ENCODE measurements around the gene FRMD3.

The FRMD3 gene

DNA sequence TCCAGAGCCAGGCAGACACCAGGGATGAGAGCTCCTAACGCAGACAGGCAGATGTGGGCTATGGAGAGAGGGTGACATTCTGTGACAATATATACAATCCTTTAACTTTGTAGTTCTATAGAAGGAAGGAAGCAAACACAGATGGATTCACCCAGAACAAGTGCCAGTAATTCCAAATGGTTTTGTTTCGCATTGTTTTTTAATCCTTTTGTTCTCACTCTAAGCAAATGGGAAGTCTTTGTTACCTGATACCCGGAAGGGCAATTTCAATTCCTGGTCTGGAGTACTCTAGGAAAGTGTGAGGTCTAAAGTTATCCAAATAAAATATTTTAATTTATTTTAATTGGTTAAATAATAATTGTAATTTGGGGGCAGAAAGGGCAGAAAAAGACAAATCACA, 2.5 kb downstream of the FRMD3 start:
- H3K4me3 ChIP-seq (ENCODE audit: low read depth, low read length): no peak overlapping the region
- TF ChIP-seq, protein P1, sequence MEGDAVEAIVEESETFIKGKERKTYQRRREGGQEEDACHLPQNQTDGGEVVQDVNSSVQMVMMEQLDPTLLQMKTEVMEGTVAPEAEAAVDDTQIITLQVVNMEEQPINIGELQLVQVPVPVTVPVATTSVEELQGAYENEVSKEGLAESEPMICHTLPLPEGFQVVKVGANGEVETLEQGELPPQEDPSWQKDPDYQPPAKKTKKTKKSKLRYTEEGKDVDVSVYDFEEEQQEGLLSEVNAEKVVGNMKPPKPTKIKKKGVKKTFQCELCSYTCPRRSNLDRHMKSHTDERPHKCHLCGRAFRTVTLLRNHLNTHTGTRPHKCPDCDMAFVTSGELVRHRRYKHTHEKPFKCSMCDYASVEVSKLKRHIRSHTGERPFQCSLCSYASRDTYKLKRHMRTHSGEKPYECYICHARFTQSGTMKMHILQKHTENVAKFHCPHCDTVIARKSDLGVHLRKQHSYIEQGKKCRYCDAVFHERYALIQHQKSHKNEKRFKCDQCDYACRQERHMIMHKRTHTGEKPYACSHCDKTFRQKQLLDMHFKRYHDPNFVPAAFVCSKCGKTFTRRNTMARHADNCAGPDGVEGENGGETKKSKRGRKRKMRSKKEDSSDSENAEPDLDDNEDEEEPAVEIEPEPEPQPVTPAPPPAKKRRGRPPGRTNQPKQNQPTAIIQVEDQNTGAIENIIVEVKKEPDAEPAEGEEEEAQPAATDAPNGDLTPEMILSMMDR (IDR thresholded peaks at IDR 0.05; ENCODE audit: low read depth, low read length, missing control alignments): no peak
- in situ Hi-C loops (cut with HindIII; ENCODE audit: low sequenced_read_pairs): no loop called here
- DNase-seq (ENCODE audit: low read depth): no peak

DNA sequence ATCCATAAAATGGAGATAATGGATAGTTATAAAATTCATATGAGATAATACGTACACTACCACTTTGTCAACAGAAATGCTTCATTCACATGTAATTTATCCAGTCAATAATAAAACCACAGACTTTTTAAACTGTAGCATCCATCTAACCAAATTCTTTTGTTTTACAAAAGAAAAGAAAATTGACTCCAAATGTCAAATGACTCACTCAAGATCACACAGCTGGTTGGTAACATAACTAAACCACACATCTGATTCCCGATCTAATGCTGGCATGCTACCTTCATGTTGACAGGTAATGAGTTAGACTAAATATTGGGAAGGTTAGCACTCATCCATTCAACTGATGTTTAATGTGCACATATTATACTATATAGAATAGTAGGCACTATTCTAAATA, 4.9 kb downstream of the FRMD3 start:
- in situ Hi-C loops (cut with HindIII; ENCODE audit: low sequenced_read_pairs): no loop called here
- TF ChIP-seq, protein P1 (IDR thresholded peaks at IDR 0.05; ENCODE audit: low read depth, low read length, missing control alignments): no peak
- no peak overlapping the region for H3K4me3 ChIP-seq (ENCODE audit: low read depth, low read length)
- no peak for DNase-seq (ENCODE audit: low read depth)

DNA sequence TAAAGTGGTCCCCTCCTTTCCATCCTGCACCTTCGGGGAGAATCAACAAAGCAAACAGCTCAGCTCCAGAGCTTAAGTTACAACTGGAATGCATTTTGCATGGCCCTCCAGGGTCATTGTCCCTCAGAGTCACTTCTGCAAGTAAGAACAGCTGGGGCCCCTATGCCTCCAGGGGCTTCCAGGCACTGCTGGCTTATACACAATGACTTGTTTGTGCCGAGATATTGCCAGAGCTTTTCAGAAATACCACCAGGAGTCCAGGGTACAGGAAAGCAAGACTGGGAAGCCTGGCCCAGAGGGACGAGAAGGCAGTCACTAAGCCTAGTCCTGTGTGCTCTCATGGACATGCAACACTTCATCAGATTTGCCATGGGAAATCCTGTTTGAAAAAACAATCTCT, 11.3 kb downstream of the FRMD3 start:
- TF ChIP-seq, protein P1 (IDR thresholded peaks at IDR 0.05; ENCODE audit: low read depth, low read length, missing control alignments): no peak
- no peak for DNase-seq (ENCODE audit: low read depth)
- in situ Hi-C loops (cut with HindIII; ENCODE audit: low sequenced_read_pairs): no loop called here
- H3K4me3 ChIP-seq (ENCODE audit: low read depth, low read length): no peak overlapping the region

DNA sequence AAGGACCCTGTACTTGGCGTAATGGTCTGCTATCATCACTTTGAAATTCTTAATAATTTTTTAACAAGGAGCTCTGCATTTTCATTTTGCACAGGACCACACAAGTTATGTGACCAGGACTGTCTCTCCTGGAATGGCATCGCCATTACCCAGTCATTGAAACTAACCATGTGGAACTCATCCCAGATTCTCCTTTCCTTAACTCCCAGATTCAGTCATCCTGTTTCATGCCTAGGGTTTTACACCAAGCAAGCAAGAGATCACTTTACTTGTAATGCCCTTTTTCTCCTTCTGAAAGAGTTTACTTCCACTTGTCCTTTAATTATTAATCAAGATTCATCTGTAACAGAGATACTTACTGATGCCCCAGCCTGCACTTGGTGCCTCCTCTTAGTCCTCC, 12.0 kb downstream of the FRMD3 start:
- in situ Hi-C loops (cut with HindIII; ENCODE audit: low sequenced_read_pairs): no loop called here
- TF ChIP-seq, protein P1 (IDR thresholded peaks at IDR 0.05; ENCODE audit: low read depth, low read length, missing control alignments): no peak
- no peak overlapping the region for H3K4me3 ChIP-seq (ENCODE audit: low read depth, low read length)
- DNase-seq (ENCODE audit: low read depth): no peak

DNA sequence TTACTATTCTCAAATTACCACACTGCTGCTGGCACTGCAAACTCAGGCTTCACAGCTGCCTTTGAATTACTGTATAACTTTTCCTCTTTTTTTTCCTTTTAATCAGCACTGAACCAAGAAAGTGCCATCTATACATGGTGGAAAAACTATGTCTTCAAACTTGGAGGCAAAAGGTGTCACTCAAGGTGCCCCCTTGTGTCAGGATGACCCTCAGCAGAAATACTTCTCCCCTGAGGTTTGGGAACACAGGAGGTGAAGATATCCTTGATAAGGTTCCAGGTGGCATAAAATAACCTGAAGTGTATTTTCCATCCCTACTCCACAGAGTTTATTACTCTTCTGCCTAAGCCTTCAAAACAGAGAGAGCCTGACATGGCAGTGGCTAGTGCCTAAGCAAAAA, 14.5 kb downstream of the FRMD3 start:
- TF ChIP-seq, protein P1 (IDR thresholded peaks at IDR 0.05; ENCODE audit: low read depth, low read length, missing control alignments): no peak
- DNase-seq (ENCODE audit: low read depth): no peak
- no peak overlapping the region for H3K4me3 ChIP-seq (ENCODE audit: low read depth, low read length)
- in situ Hi-C loops (cut with HindIII; ENCODE audit: low sequenced_read_pairs): loop anchor here (25.0 kb wide), 1 partner anchor 186 kb away; no protein-coding TSS in a partner anchor

DNA sequence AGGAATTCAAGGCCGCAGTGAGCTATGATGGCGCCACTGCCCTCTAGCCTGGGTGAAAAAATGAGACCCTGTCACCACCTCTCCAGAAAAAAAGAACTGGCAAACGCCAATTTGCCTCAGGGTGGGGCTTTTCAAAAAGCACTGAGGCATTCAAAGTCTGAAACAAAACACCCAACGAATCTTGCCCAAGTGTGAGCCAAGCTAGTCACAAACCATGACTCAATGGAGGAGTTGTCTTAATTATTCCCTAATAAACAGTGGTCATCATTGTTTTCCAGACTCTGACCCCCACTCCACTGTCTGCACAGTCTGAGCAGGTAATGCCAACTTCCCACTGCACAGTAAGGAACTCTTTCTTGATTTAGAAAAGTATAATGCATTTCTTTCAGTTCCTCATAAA, 16.8 kb downstream of the FRMD3 start:
- TF ChIP-seq, protein P1 (IDR thresholded peaks at IDR 0.05; ENCODE audit: low read depth, low read length, missing control alignments): no peak
- in situ Hi-C loops (cut with HindIII; ENCODE audit: low sequenced_read_pairs): loop anchor here (25.0 kb wide), 1 partner anchor 184 kb away; no protein-coding TSS in a partner anchor
- DNase-seq (ENCODE audit: low read depth): no peak
- H3K4me3 ChIP-seq (ENCODE audit: low read depth, low read length): no peak overlapping the region

DNA sequence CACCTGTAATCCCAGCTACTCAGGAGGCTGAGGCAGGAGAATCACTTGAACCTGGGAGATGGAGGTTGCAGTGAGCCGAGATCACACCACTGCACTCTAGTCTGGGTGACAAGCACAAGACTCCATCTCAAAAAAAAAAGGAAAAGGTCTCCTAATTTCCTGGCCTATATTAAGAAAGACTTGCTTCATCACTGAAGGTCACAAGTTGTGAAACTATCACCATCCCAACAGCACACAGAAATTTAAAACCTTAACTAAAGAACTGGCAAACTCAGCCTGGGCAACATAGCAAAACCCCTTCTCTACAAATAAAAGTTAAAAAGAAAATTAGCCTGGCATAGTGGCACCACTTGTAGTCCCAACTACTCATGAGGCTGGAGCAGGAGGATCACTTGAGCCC, 17.2 kb downstream of the FRMD3 start:
- H3K4me3 ChIP-seq (ENCODE audit: low read depth, low read length): no peak overlapping the region
- in situ Hi-C loops (cut with HindIII; ENCODE audit: low sequenced_read_pairs): loop anchor here (25.0 kb wide), 1 partner anchor 184 kb away; no protein-coding TSS in a partner anchor
- no peak for DNase-seq (ENCODE audit: low read depth)
- TF ChIP-seq, protein P1 (IDR thresholded peaks at IDR 0.05; ENCODE audit: low read depth, low read length, missing control alignments): no peak
